Subcutaneous abdominal adipose tissue (tissue), 5 donors: ENCODE results near the gene FAM240B.

Experiments used
- H3K27ac ChIP-seq: one replicate; pipeline ENCODE4 v1.7.0; 2013; ENCODE audit warnings: low read depth, mild to moderate bottlenecking, inconsistent platforms, low read length, moderate library complexity
- H3K27me3 ChIP-seq, 5 donors: one replicate each; pipeline ENCODE4 v1.7.0; 2013; ENCODE audit warnings: low read length in 5 of 5, inconsistent platforms in 1 of 5; ENCODE audit not compliant: control insufficient read depth in 5 of 5, insufficient read depth in 4 of 5
- H3K36me3 ChIP-seq, 5 donors: one replicate each; pipeline ENCODE4 v1.7.0; 2013; ENCODE audit warnings: low read length in 5 of 5; ENCODE audit not compliant: control insufficient read depth in 5 of 5, insufficient read depth in 5 of 5
- H3K4me1 ChIP-seq, 5 donors: one replicate each; pipeline ENCODE4 v1.7.0; 2013; ENCODE audit warnings: low read length in 5 of 5, mild to moderate bottlenecking in 3 of 5, moderate library complexity in 1 of 5; ENCODE audit not compliant: control insufficient read depth in 5 of 5, insufficient read depth in 5 of 5
- H3K4me3 ChIP-seq, 5 donors: one replicate each; pipeline ENCODE4 v1.7.0; 2013; ENCODE audit warnings: low read length in 5 of 5, low read depth in 1 of 5
- H3K9ac ChIP-seq, 5 donors: one replicate each; pipeline ENCODE4 v1.7.0; 2013; ENCODE audit warnings: low read length in 5 of 5, mild to moderate bottlenecking in 4 of 5, moderate library complexity in 3 of 5
- H3K9me3 ChIP-seq, 5 donors: one replicate each; pipeline ENCODE4 v1.7.0; 2013; ENCODE audit warnings: low read length in 5 of 5; ENCODE audit not compliant: control insufficient read depth in 5 of 5
- donor health status: healthy.
- donor health status: healthy.
- donor health status: healthy.
- donor health status: healthy.
- donor health status: healthy.

The FAM240B gene

GRCh38 chr9:38720083-38720745, at the start of gene FAM240B:
Gene FAM240B, minus strand, starts transcription at chr9:38720133. Its CDS starts 16,134 bp downstream, at chr9:38703999.
- no peaks in the 10 kb centered on the region for H3K9me3 ChIP-seq

GRCh38 chr9:38768351-38768761, 48.4 kb upstream of the FAM240B start:
- Histone ChIP-seq H3K27me3 (peaks cover 0 to 4% (median 0%) of the 10 kb centered on the region in 5 donors), H3K4me1 (no peaks in the 10 kb centered on the region), H3K36me3 (no peaks in the 10 kb centered on the region), H3K9ac (no peak overlapping the region), H3K4me3 (no peak overlapping the region), H3K27ac (no peak overlapping the region), H3K9me3 (peaks cover 0 to 2% (median 0%) of the 10 kb centered on the region in 5 donors)

More at GRCh38 chr9:38720083-38720745, at the start of gene FAM240B:
- H3K9ac ChIP-seq, result no peak within 1 kb of the TSS
- H3K4me1 ChIP-seq, result no peaks in the 10 kb centered on the region
- no peaks in the 10 kb centered on the region for H3K27me3 ChIP-seq
- H3K4me3 ChIP-seq, result no peak within 1 kb of the TSS
- no peak within 1 kb of the TSS for H3K27ac ChIP-seq
- no peaks in the 10 kb centered on the region for H3K36me3 ChIP-seq

GRCh38 chr9:38765101-38765500, 45.2 kb upstream of the FAM240B start:
- H3K9ac ChIP-seq, result no peak overlapping the region
- H3K9me3 ChIP-seq, result peaks cover 0 to 2% (median 0%) of the 10 kb centered on the region in 5 donors
- H3K27ac ChIP-seq, result no peak overlapping the region
- no peaks in the 10 kb centered on the region for H3K36me3 ChIP-seq
- no peak overlapping the region for H3K4me3 ChIP-seq
- H3K27me3 ChIP-seq, result peaks cover 0 to 4% (median 0%) of the 10 kb centered on the region in 5 donors
- no peaks in the 10 kb centered on the region for H3K4me1 ChIP-seq

- Histone ChIP-seq H3K4me3 (no peak overlapping the region), H3K27ac (no peak overlapping the region), H3K36me3 (no peaks in the 10 kb centered on the region), H3K27me3 (peaks cover 0 to 4% (median 0%) of the 10 kb centered on the region in 5 donors), H3K9me3 (no peaks in the 10 kb centered on the region), H3K4me1 (no peaks in the 10 kb centered on the region), H3K9ac (no peak overlapping the region)
These were observed 42.1 kb upstream of the FAM240B start for GRCh38 chr9:38761999-38762398.

- H3K36me3 ChIP-seq, result no peaks in the 10 kb centered on the region
- no peak overlapping the region for H3K4me3 ChIP-seq
- H3K27ac ChIP-seq, result no peak overlapping the region
- H3K4me1 ChIP-seq, result no peaks in the 10 kb centered on the region
- H3K9me3 ChIP-seq, result no peaks in the 10 kb centered on the region
- no peak overlapping the region for H3K9ac ChIP-seq
- H3K27me3 ChIP-seq, result peaks cover 0 to 4% (median 0%) of the 10 kb centered on the region in 5 donors
These were observed 41.4 kb upstream of the FAM240B start for GRCh38 chr9:38761339-38761738.

GRCh38 chr9:38756702-38757101, 36.8 kb upstream of the FAM240B start:
- no peak overlapping the region for H3K27ac ChIP-seq
- no peak overlapping the region for H3K9ac ChIP-seq
- H3K4me3 ChIP-seq, result no peak overlapping the region
- H3K36me3 ChIP-seq, result no peaks in the 10 kb centered on the region
- peaks cover 0 to 6% (median 0%) of the 10 kb centered on the region in 5 donors for H3K27me3 ChIP-seq
- no peaks in the 10 kb centered on the region for H3K9me3 ChIP-seq
- no peaks in the 10 kb centered on the region for H3K4me1 ChIP-seq

- Histone ChIP-seq H3K27me3 (peaks cover 0 to 8% (median 0%) of the 10 kb centered on the region in 5 donors), H3K9ac (no peak overlapping the region), H3K27ac (no peak overlapping the region)
These were observed 28.0 kb upstream of the FAM240B start for GRCh38 chr9:38747941-38748340.

GRCh38 chr9:38747067-38747466, 27.1 kb upstream of the FAM240B start:
- Histone ChIP-seq H3K9ac (no peak overlapping the region), H3K9me3 (no peaks in the 10 kb centered on the region), H3K27ac (no peak overlapping the region), H3K4me1 (no peaks in the 10 kb centered on the region), H3K4me3 (peak overlapping the region in 1 of 5 donors; percentile 2), H3K36me3 (no peaks in the 10 kb centered on the region), H3K27me3 (peaks cover 0 to 5% (median 0%) of the 10 kb centered on the region in 5 donors)

More at GRCh38 chr9:38747941-38748340, 28.0 kb upstream of the FAM240B start:
- Histone ChIP-seq H3K4me3 (no peak overlapping the region), H3K4me1 (no peaks in the 10 kb centered on the region), H3K36me3 (no peaks in the 10 kb centered on the region), H3K9me3 (no peaks in the 10 kb centered on the region)

GRCh38 chr9:38746303-38746702, 26.4 kb upstream of the FAM240B start:
- no peak overlapping the region for H3K4me3 ChIP-seq
- no peaks in the 10 kb centered on the region for H3K4me1 ChIP-seq
- H3K36me3 ChIP-seq, result no peaks in the 10 kb centered on the region
- H3K27me3 ChIP-seq, result peaks cover 0 to 2% (median 0%) of the 10 kb centered on the region in 5 donors
- no peak overlapping the region for H3K27ac ChIP-seq
- H3K9me3 ChIP-seq, result no peaks in the 10 kb centered on the region
- no peak overlapping the region for H3K9ac ChIP-seq

GRCh38 chr9:38744484-38744883, 24.6 kb upstream of the FAM240B start:
- Histone ChIP-seq H3K27ac (no peak overlapping the region), H3K36me3 (no peaks in the 10 kb centered on the region), H3K4me1 (no peaks in the 10 kb centered on the region), H3K9me3 (no peaks in the 10 kb centered on the region), H3K27me3 (no peaks in the 10 kb centered on the region), H3K4me3 (no peak overlapping the region), H3K9ac (no peak overlapping the region)
